ENCODE results near the gene THBS1. TPM values are rescaled to one million over a fixed set of nuclear protein-coding genes. Genes with fewer than 3 reads are reported as not detected.

The THBS1 gene
- total RNA-seq, 1 experiment from 2014 or later, result 342 TPM

DNA sequence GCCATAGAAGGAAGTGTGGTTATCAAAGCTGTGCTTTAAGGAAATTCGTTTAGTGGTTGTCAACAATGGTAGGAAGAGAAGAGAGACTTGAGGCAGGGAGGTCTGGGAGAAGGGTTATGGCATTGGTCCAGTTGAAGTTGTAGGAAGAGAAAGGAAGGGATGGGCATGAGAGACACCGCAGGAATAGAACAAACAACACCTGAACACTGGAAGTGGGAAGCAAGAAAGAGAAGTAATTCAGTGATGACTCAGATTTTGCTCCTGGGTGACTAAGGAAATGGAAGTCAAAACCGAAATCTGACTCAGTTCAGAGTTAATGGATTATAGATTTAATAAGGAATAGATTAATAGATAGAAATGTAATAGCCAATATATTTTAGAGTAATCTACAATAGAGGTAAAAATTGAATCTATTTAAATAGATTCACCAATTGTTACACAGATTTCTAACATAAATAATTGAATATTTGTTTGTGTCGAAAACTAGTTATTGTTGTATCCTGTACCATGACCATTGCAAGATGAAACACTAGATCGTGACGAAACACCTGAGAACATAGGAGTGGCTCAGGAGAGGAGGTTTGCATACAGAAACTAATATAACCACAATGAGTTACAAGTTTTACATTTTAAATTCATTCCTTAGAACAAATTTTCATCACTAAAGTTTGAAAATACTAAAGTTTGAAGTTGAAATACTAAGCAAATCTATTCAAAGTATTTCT, 36.0 kb downstream of the THBS1 start:
- H3K36me3 ChIP-seq (ENCODE audit: control insufficient read depth, insufficient read depth, low read length), result no peaks in the 10 kb centered on the region
- ChIA-PET POLR2A (no interaction called here), CTCF (no interaction called here)
- no peak for DNase-seq
- no TSS peak for BruUV-seq (replicated peaks)
- no peak overlapping the region for H3K4me3 ChIP-seq (ENCODE audit: low read depth, low read length)
- no peaks in the 10 kb centered on the region for H3K27me3 ChIP-seq (replicated peaks; ENCODE audit: control insufficient read depth, insufficient read depth, low read length)
- TF ChIP-seq, protein P1, sequence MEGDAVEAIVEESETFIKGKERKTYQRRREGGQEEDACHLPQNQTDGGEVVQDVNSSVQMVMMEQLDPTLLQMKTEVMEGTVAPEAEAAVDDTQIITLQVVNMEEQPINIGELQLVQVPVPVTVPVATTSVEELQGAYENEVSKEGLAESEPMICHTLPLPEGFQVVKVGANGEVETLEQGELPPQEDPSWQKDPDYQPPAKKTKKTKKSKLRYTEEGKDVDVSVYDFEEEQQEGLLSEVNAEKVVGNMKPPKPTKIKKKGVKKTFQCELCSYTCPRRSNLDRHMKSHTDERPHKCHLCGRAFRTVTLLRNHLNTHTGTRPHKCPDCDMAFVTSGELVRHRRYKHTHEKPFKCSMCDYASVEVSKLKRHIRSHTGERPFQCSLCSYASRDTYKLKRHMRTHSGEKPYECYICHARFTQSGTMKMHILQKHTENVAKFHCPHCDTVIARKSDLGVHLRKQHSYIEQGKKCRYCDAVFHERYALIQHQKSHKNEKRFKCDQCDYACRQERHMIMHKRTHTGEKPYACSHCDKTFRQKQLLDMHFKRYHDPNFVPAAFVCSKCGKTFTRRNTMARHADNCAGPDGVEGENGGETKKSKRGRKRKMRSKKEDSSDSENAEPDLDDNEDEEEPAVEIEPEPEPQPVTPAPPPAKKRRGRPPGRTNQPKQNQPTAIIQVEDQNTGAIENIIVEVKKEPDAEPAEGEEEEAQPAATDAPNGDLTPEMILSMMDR (IDR thresholded peaks at IDR 0.05; ENCODE audit: insufficient read depth in 1 of 2, low read depth in 1 of 2, low read length in 1 of 2, severe bottlenecking in 1 of 2, unreplicated experiment in 1 of 2), result no peak
- peaks cover 14% of the 10 kb centered on the region for H3K9me3 Mint-ChIP-seq (ENCODE audit: unreplicated experiment)
- H3K27ac Mint-ChIP-seq (ENCODE audit: unreplicated experiment), result no peak overlapping the region
- no peaks in the 10 kb centered on the region for H3K4me1 Mint-ChIP-seq (ENCODE audit: low read depth, unreplicated experiment)
- H3K4me1 ChIP-seq, result no peaks in the 10 kb centered on the region
- intact Hi-C loops (cut with micrococcal nuclease; ENCODE audit: unreplicated experiment), result no loop called here
- H3K9me3 ChIP-seq, result no peaks in the 10 kb centered on the region; the same call in 1 of the 2 replicates
- H3K36me3 Mint-ChIP-seq (ENCODE audit: insufficient read depth, unreplicated experiment), result no peaks in the 10 kb centered on the region
- H3K4me3 Mint-ChIP-seq (ENCODE audit: unreplicated experiment), result no peak overlapping the region
- no peaks in the 10 kb centered on the region for H3K27me3 Mint-ChIP-seq (ENCODE audit: insufficient read depth, unreplicated experiment)

DNA sequence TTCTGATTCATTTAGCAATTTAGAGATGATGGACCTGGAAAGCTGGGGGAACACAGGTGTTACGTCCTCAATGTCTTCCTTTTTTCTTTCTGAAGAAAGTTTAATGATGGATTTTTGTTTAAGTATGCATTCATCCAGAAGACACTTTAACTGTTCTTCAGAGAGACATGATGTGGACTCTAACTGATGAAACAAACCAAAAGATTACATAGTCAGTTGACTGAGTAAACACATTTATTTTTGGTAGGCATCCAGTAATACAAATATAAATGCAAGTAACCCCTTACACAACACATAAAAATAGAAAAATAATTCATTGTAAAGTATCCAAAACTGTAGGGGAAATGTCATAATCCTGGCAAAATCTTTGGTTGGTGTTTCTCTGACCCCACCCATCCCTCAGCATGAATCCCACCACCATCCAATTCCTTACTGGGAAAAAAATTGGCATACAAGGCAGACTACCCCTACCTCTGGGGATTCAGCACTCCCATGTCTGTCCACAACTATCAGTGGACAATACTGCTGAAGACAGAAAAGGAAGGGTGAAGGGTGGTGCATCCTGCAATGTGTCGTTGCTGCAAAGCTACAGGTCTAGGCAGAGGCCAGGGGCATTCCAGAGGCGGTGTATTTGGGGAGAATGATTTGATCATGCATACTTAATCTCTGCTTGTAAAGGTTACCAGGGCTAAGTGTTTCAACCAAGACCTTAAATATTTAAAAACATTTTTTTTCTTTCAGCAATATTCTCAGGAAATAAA, 37.4 kb downstream of the THBS1 start:
- ChIA-PET POLR2A (no interaction called here), CTCF (no interaction called here)
- peaks cover 5% of the 10 kb centered on the region for H3K4me1 Mint-ChIP-seq (ENCODE audit: low read depth, unreplicated experiment)
- Histone ChIP-seq H3K9me3 (no peaks in the 10 kb centered on the region), H3K4me3 (ENCODE audit: low read depth, low read length) (no peak overlapping the region), H3K27me3 (replicated peaks; ENCODE audit: control insufficient read depth, insufficient read depth, low read length) (no peaks in the 10 kb centered on the region), H3K36me3 (ENCODE audit: control insufficient read depth, insufficient read depth, low read length) (no peaks in the 10 kb centered on the region), H3K4me1 (no peaks in the 10 kb centered on the region)
- DNase-seq, result no peak
- no TSS peak for BruUV-seq (replicated peaks)
- intact Hi-C loops (cut with micrococcal nuclease; ENCODE audit: unreplicated experiment), result no loop called here
- H3K36me3 Mint-ChIP-seq (ENCODE audit: insufficient read depth, unreplicated experiment), result no peaks in the 10 kb centered on the region
- no peak overlapping the region for H3K27ac Mint-ChIP-seq (ENCODE audit: unreplicated experiment)
- H3K27me3 Mint-ChIP-seq (ENCODE audit: insufficient read depth, unreplicated experiment), result no peaks in the 10 kb centered on the region
- TF ChIP-seq, protein P1 (IDR thresholded peaks at IDR 0.05; ENCODE audit: insufficient read depth in 1 of 2, low read depth in 1 of 2, low read length in 1 of 2, severe bottlenecking in 1 of 2, unreplicated experiment in 1 of 2), result no peak
- no peak overlapping the region for H3K4me3 Mint-ChIP-seq (ENCODE audit: unreplicated experiment)
- H3K9me3 Mint-ChIP-seq (ENCODE audit: unreplicated experiment), result peaks cover 10% of the 10 kb centered on the region

DNA sequence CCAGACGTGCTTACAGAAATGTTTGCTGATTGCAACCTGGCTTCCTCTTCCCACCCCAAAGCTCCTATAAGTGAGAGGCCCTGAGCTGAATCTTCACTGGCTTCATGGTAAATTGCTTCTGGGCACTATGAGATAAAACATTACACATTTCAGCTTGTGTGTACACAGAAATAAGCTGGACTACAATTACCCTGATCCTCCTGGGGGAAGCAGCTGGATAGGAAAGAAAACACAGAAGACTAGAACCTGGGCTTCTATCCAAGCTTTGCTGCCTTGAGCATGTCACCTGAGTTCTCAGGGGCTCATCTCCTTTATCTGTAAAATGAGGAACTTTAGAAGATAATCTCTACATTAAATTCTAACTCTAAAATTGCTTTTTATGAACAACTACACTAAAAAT, 40.3 kb downstream of the THBS1 start:
- H3K9me3 ChIP-seq, result no peaks in the 10 kb centered on the region
- no peak overlapping the region for H3K4me3 ChIP-seq (ENCODE audit: low read depth, low read length)
- POLR2A ChIA-PET, result no interaction called here
- Mint-ChIP-seq H3K4me1 (ENCODE audit: low read depth, unreplicated experiment) (peaks cover 5% of the 10 kb centered on the region), H3K9me3 (ENCODE audit: unreplicated experiment) (no peaks in the 10 kb centered on the region), H3K4me3 (ENCODE audit: unreplicated experiment) (no peak overlapping the region), H3K27ac (ENCODE audit: unreplicated experiment) (no peak overlapping the region), H3K36me3 (ENCODE audit: insufficient read depth, unreplicated experiment) (no peaks in the 10 kb centered on the region), H3K27me3 (ENCODE audit: insufficient read depth, unreplicated experiment) (no peaks in the 10 kb centered on the region)
- TF ChIP-seq, protein P1 (IDR thresholded peaks at IDR 0.05; ENCODE audit: insufficient read depth in 1 of 2, low read depth in 1 of 2, low read length in 1 of 2, severe bottlenecking in 1 of 2, unreplicated experiment in 1 of 2), result no peak
- no peaks in the 10 kb centered on the region for H3K36me3 ChIP-seq (ENCODE audit: control insufficient read depth, insufficient read depth, low read length)
- no TSS peak for BruUV-seq (replicated peaks)
- DNase-seq, result no peak
- intact Hi-C loops (cut with micrococcal nuclease; ENCODE audit: unreplicated experiment), result no loop called here
- CTCF ChIA-PET, result no interaction called here
- H3K27me3 ChIP-seq (replicated peaks; ENCODE audit: control insufficient read depth, insufficient read depth, low read length), result no peaks in the 10 kb centered on the region
- H3K4me1 ChIP-seq, result no peaks in the 10 kb centered on the region

Data from Caco-2 (cell line).